NCI-H1436 (cell line): ENCODE data around the gene XIAP.
"Not testable (repeated sequence)": the region's sequence is repeated elsewhere in the genome, so short reads cannot be mapped to it uniquely, and the experiment has no call there.

Experiments
- DNase-seq: peaks from one replicate; lab custom pipeline; 2025; lab: John Stamatoyannopoulos, UW

XIAP gene

DNA sequence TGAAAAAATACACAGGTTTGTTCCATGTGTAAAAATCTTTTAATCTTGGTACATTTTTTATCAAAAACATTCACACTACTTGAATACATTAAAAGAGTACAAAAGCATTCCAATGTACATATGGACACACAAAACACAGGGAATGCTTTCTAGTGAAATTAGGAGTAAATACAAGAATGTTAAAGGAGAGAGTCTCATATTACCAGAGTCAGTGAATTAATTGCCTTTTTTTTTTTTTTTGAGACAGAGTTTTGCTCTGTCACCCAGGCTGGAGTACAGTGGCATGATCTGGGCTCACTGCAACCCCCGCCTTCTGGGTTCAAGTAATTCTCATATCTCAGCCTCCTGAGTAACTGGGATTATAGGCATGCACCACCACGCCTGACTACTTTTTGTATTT, 17.0 kb downstream of the XIAP start:
- no peak for DNase-seq

GRCh38 chrX:123878252-123878721, 18.4 kb downstream of the XIAP start:
- DNase-seq: no peak

DNA sequence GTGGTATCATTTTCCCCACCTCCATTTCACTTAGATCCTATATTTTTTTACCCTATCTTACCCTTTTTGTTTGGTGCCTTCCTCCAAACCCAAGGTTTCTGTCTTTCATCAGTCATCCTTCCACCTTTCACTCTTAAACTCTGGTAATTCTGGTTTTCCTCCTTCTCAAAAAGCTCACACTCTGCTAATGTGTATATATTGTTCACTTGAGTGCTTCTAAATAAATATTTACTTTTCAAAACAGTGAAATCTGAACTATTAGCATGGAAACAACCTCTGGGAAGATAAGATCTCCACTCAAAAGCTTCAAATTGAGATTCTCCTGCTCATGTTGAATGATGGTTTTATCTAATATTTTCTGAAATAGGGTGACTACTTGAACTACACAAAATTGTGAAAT, 21.5 kb downstream of the XIAP start:
- DNase-seq: no peak

GRCh38 chrX:123882391-123882790, 22.5 kb downstream of the XIAP start:
- DNase-seq: no peak

DNA sequence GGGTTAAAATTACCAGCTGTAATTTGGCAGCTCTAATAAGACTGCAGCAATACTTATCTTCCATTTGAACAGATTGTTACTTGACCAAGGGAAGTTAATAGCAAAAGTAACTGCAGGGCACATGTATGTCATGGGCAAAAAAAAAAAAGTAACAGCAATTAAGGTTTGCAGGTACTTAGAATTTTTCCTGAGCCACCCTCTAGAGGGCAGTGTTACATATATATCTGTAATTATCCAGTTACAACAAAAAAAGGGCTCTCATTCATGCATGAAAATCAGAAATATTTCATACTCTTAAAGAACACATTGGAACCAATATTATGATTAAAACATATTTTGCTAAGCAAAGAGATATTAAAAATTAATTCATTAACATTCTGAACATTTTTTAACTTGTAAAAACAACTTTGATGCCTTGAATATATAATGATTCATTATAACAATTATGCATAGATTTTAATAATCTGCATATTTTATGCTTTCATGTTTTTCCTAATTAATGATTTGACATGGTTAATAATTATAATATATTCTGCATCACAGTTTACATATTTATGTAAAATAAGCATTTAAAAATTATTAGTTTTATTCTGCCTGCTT, 25.1 kb downstream of the XIAP start:
- peak; percentile 66 for DNase-seq

DNA sequence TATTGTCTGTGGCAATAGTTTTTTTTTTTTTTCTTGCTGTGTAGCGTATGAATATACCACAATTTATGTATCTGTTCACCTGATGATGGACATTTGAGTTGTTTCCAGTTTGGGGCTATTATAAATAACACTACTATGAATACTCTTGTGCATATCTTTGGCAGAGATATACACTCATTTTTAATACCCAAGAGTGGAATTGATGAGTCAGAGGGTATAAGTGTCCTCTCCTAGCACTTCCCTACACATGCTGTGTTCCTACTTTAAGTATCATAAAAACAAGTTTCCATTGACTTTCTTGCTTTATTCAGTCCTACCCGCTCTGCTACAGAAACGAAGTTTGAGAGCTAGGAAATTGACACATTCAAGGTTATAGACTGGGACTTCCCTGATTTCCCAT, 39.8 kb downstream of the XIAP start:
- DNase-seq: no peak

- DNase-seq: not testable (repeated sequence)
Measured at GRCh38 chrX:123903261-123903660, 43.4 kb downstream of the XIAP start.

- no peak for DNase-seq
Measured at GRCh38 chrX:123905332-123905731, 45.5 kb downstream of the XIAP start.

- DNase-seq: no peak
Measured at GRCh38 chrX:123906557-123907316, 46.9 kb downstream of the XIAP start.

DNA sequence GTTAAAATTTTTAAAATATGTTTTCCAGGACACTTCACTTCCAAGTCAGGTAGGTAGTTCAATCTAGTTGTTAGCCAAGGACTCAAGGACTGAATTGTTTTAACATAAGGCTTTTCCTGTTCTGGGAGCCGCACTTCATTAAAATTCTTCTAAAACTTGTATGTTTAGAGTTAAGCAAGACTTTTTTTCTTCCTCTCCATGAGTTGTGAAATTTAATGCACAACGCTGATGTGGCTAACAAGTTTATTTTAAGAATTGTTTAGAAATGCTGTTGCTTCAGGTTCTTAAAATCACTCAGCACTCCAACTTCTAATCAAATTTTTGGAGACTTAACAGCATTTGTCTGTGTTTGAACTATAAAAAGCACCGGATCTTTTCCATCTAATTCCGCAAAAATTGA, 49.7 kb downstream of the XIAP start:
- no peak for DNase-seq

GRCh38 chrX:123917069-123917468, 57.2 kb downstream of the XIAP start:
- DNase-seq: no peak

DNA sequence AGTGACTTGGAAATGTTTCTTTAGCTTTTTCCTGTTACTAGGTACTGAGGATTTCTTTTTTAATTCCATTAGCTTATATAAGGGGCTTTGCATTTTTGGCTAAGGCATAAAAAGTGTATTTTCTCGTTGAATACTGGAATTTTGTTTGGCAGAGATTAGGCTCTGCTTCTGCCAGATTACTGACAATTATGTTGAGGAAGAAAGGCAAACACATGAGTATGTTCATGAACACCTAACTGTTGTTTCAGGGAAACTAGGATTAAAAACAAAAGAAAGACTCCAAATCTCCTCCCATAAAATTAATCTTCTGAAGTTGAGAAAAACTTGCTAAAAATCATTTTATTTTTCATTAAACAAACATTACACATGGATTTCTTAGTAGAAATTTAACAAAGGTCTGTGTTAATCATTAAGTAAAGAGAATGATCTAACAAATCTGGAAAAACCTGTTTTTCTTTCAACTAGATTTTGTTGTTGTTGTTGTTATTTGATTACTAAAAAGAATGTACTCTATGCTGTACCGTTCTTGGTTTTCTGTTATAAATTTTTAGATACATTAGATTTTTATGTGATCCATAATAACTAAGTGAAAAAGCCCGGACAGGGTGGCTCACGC, 58.4 kb downstream of the XIAP start:
- no peak for DNase-seq

DNA sequence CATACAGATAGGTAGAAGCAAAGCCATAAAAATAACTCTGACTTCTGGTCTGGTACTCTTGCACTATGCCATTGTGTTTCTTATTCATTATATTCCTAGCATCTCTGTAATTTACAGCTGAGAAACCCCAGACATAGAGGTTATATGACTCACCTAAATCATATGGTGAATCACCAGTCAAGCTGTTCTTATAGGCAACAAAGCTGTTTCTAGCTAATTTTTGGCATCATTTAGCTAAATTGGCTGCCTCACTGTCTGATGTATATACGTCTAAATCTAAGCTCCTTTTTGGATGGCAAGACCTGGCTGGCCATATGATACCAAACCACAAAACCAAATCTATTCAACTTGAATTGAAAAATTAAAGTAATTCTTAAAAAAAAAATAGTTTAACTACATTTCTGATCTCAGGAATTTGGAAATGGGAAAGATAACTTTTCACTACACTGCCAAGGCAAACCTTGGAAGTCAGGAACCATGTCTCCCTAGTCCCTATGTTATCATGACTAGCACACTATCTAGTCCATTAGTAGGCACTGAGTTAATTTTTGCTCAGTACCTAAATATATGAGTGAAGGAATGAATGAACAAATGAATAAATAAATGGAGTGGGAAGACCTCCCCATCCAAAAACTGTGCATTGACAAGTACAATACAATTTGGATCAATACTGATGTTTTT, 60.4 kb downstream of the XIAP start:
- DNase-seq: no peak

DNA sequence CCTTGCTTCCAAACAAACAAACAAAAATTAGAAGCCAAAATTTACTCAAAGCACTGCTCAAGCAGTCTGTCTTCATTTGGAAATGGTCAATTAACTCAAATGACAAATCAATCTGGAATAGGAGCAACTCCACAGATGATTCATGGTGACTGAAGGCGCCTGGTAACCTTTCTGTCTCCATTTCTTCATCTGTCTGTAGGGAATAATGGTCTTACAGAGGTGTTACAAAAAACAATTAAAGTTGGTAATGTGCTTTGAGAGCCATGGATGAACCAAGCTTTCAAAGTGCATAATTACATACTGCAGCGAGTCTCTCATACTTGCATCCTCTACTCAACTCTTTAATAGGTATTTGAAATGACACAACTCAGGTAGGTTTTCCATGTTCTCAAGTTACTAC, 63.4 kb downstream of the XIAP start:
- DNase-seq: no peak

- DNase-seq: no peak
Measured at GRCh38 chrX:123924186-123924585, 64.3 kb downstream of the XIAP start.

DNA sequence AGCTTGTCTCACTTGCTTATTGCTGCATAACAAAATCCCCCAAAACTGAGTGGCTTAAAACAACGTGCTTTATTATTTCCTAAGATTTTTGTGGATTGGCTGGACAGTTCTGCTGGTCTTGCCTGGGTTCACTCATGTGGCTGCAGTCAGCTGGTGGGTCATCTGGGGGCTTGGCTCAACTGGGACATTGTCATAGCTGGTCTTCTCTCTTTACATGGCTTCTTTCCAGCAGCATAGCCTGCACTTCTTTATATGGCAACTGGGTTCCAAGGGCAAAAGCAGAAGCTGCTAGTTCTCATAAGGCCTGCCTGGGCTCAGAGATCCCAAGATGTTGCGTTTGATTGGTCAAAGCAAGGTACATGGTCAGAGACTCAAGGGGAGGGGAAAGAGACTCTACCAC, 68.0 kb downstream of the XIAP start:
- no peak for DNase-seq

DNA sequence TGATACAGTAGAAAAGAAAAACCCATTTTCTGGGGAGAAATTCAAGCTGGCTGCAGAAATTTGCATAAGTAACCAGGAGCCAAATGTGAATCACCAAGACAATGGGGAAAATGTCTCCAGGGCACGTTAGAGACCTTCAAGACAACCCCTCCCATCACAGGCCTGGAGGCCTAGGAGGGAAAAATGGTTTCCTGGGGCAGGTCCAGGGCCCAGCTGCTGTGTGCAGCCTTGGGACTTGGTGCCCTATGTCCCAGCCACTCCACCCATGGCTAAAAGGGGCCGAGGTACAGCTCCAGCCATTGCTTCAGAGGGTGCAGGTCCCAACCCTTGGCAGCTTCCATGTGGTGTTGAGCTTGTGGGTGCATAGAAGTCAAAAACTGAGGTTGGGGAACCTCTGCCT, 72.2 kb downstream of the XIAP start:
- DNase-seq: not testable (repeated sequence)

GRCh38 chrX:123943074-123943473, 83.2 kb downstream of the XIAP start:
- DNase-seq: no peak

- DNase-seq: no peak
Measured at GRCh38 chrX:123943488-123943887, 83.6 kb downstream of the XIAP start.

GRCh38 chrX:123949846-123950245, 90.0 kb downstream of the XIAP start:
- no peak for DNase-seq

DNA sequence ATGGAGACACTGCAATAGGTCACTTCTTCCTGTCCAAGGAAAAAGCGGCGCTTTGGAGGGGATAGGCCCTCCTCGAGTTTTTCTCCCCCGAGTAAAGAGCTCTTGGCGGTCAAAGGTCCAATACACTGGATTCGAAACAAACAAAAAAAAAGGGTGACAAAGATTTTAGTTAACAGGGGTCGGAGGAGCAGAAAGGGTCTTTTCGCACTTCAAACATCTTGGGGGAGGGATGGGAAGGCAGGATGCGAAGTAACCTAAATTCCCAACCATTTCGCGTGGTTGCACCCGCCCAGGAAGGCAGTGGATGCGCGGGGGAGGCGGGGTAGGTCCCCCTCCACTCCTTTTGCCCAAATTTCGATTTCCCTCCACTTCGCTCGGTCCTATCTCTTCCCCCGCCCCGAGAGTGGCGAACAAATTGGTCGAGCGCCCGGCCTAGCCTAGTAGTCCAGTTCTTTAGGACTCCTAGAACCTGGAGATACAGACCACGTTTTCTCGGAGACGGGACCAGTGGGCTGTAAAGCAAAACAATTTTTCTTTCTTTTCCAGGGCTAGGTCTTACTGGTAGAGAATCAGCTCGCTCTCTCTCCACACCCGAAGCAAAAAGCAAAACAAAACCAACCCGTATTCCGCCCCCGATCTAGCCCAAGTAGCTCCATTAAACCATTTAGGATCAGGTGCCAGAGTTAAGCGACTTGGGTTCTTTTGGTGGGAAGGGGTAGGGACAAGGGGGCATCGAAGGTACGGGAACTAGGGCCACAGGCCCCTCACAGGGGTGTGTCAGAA, 99.6 kb downstream of the XIAP start:
- no peak for DNase-seq

GRCh38 chrX:123960956-123961267, 101.1 kb downstream of the XIAP start:
- DNase-seq: no peak
